Fibroblast of pulmonary artery (primary cell): ENCODE measurements around the gene CEP192.
A peak's percentile ranks its signal among the peaks of the same experiment; 100 is the strongest.

Experiments used
- DNase-seq: peaks from one replicate; pipeline ENCODE4 v3.0.0-alpha.2; 2010; ENCODE audit warnings: low read depth
- H3K4me3 ChIP-seq: replicated peaks from 2 replicates; pipeline ENCODE4 v1.5.1; 2011; ENCODE audit warnings: low read depth, mild to moderate bottlenecking, control low read depth, low read length, moderate library complexity
- CTCF ChIP-seq: IDR thresholded peaks from 2 replicates; pipeline ENCODE4 v1.5.1; 2011; ENCODE audit warnings: mild to moderate bottlenecking, control low read depth, low read length, inconsistent platforms; ENCODE audit errors: missing control alignments

Gene CEP192

GRCh38 chr18:12990967-12991820, at the start of gene CEP192:
Gene CEP192, plus strand, starts transcription at chr18:12991362. Its CDS starts 8,063 bp downstream, at chr18:12999425.
- peak; percentile 99 for DNase-seq
- H3K4me3 ChIP-seq = peak within 1 kb of the TSS; percentile 84
- TF ChIP-seq CTCF = no peak

GRCh38 chr18:12943215-12943614, 47.9 kb upstream of the CEP192 start:
- DNase-seq = no peak
- H3K4me3 ChIP-seq = no peak overlapping the region

GRCh38 chr18:12944709-12945108, 46.5 kb upstream of the CEP192 start:
- no peak for TF ChIP-seq CTCF
- H3K4me3 ChIP-seq = no peak overlapping the region

More at GRCh38 chr18:12943215-12943614, 47.9 kb upstream of the CEP192 start:
- TF ChIP-seq CTCF = no peak

GRCh38 chr18:12946549-12947284, 44.4 kb upstream of the CEP192 start:
- TF ChIP-seq CTCF = peak; percentile 6
- DNase-seq = peak; percentile 97
- peak overlapping the region; percentile 84 for H3K4me3 ChIP-seq

More at GRCh38 chr18:12944709-12945108, 46.5 kb upstream of the CEP192 start:
- peak; percentile 20 for DNase-seq

- peak within 1 kb of the TSS; percentile 84 for H3K4me3 ChIP-seq
- peak; percentile 99 for DNase-seq
- no peak for TF ChIP-seq CTCF
These were observed 43.7 kb upstream of the CEP192 start, which contains the start of gene SEH1L for GRCh38 chr18:12947285-12948049. Gene SEH1L, plus strand, starts transcription at chr18:12948011. Its CDS starts 111 bp downstream, at chr18:12948122.

GRCh38 chr18:12948050-12948804, 42.9 kb upstream of the CEP192 start:
- DNase-seq = peak; percentile 97
- peak overlapping the region; percentile 66 for H3K4me3 ChIP-seq
- TF ChIP-seq CTCF = no peak
